Breast epithelium (tissue), 3 donors: ENCODE results near the gene SPNS2.

Source experiments
- POLR2A ChIP-seq: fragments of 450-650 bp; IDR thresholded peaks from one replicate; pipeline ENCODE4 v1.6.1; 2016; ENCODE audit warnings: antibody characterized with exemption, mild to moderate bottlenecking, moderate library complexity
- POLR2AphosphoS5 ChIP-seq, 3 donors: sonication (generic); formaldehyde crosslinking; IDR thresholded peaks; one replicate each; pipeline ENCODE4 v1.6.1; 2017; ENCODE audit warnings: antibody characterized with exemption in 3 of 3
- TF ChIP-seq, protein P1 (sequence below), 3 donors: fragments of 450-650 bp; IDR thresholded peaks; one replicate each; pipeline ENCODE4 v1.5.1; 2016 to 2017; ENCODE audit warnings: antibody characterized with exemption in 3 of 3, mild to moderate bottlenecking in 3 of 3, moderate library complexity in 3 of 3

- TF ChIP-seq, protein P1, sequence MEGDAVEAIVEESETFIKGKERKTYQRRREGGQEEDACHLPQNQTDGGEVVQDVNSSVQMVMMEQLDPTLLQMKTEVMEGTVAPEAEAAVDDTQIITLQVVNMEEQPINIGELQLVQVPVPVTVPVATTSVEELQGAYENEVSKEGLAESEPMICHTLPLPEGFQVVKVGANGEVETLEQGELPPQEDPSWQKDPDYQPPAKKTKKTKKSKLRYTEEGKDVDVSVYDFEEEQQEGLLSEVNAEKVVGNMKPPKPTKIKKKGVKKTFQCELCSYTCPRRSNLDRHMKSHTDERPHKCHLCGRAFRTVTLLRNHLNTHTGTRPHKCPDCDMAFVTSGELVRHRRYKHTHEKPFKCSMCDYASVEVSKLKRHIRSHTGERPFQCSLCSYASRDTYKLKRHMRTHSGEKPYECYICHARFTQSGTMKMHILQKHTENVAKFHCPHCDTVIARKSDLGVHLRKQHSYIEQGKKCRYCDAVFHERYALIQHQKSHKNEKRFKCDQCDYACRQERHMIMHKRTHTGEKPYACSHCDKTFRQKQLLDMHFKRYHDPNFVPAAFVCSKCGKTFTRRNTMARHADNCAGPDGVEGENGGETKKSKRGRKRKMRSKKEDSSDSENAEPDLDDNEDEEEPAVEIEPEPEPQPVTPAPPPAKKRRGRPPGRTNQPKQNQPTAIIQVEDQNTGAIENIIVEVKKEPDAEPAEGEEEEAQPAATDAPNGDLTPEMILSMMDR (IDR thresholded peaks at IDR 0.05), result no peak
- no peak for TF ChIP-seq POLR2AphosphoS5 (IDR thresholded peaks at IDR 0.05)
- no peak for TF ChIP-seq POLR2A
Observed at GRCh38 chr17:4583206-4583605, 84.5 kb downstream of the SPNS2 start.
